B cell (primary cell): Measurements from ENCODE around the gene GPRASP1. TPM values are rescaled to one million over a fixed set of nuclear protein-coding genes. Genes with fewer than 3 reads are reported as not detected.
A peak's percentile ranks its signal among the peaks of the same experiment; 100 is the strongest.

Experiments
- ATAC-seq: fragments of 200-7000 bp; cut with Tn5 transposase; one replicate; pipeline ENCODE4 v1.10.0; 2021; ENCODE audit warnings: low read depth, mild to moderate bottlenecking, moderate number of reproducible peaks, moderate library complexity
- CTCF ChIA-PET: fragments of 350-600 bp; sonication (Branson Sonifier 250); formaldehyde crosslinking; loops from one replicate; lab custom pipeline; 2021; ENCODE audit warnings: antibody characterized with exemption, inconsistent platforms; lab: Charles Lee
- POLR2A ChIA-PET: fragments of 350-600 bp; sonication (Branson Sonifier 250); formaldehyde crosslinking; loops from one replicate; lab custom pipeline; 2021; ENCODE audit warnings: antibody characterized with exemption; lab: Charles Lee
- DNase-seq: peaks from one replicate; pipeline ENCODE4 v3.0.0; 2013
- H2AFZ ChIP-seq: 2 replicates; pipeline ENCODE4 v1.6.1; 2012; ENCODE audit warnings: mild to moderate bottlenecking, low read depth, low read length; ENCODE audit not compliant: insufficient read depth, poor library complexity, severe bottlenecking
- H3K27ac ChIP-seq, 2 donors: 1 replicate in 1 of 2; 2 replicates in 1 of 2; pipeline ENCODE4 v1.5.1; 2012 to 2013; ENCODE audit warnings: low read length in 2 of 2, mild to moderate bottlenecking in 2 of 2, moderate library complexity in 1 of 2
- H3K27me3 ChIP-seq, 4 experiments: fragments of 200-600 bp in 1 of 4; sonication (generic) in 1 of 4; replicated peaks in 1 of 4; 1 replicate in 2 of 4; 2 replicates in 2 of 4; pipeline versions ENCODE4 v1.6.1 to v1.7.0; 2013 to 2016; ENCODE audit warnings: low read length in 3 of 4, mild to moderate bottlenecking in 2 of 4, mixed read lengths in 1 of 4, moderate library complexity in 1 of 4; ENCODE audit not compliant: insufficient read depth in 4 of 4, control insufficient read depth in 3 of 4; ENCODE audit errors: control extremely low read depth in 1 of 4
- H3K36me3 ChIP-seq, 2 experiments: replicated peaks in 1 of 2; 1 replicate in 1 of 2; 2 replicates in 1 of 2; pipeline versions ENCODE4 v1.6.1 to v1.7.1; 2013; ENCODE audit warnings: low read length in 1 of 2; ENCODE audit not compliant: insufficient read depth in 2 of 2, control insufficient read depth in 1 of 2; ENCODE audit errors: control extremely low read depth in 1 of 2, extremely low read depth in 1 of 2
- H3K4me1 ChIP-seq, 2 donors: fragments of 200-600 bp in 1 of 2; sonication (generic) in 1 of 2; 1 replicate in 1 of 2; 2 replicates in 1 of 2; pipeline versions ENCODE4 v1.5.1 to v1.6.1; 2013 to 2017; ENCODE audit warnings: low read length in 2 of 2; ENCODE audit not compliant: control insufficient read depth in 2 of 2, insufficient read depth in 2 of 2
- H3K4me2 ChIP-seq: replicated peaks from 2 replicates; pipeline ENCODE3; 2012; ENCODE audit warnings: mild to moderate bottlenecking, low read depth, low read length; ENCODE audit not compliant: poor library complexity, severe bottlenecking
- H3K4me3 ChIP-seq, 5 experiments: fragments of 200-600 bp in 1 of 5; sonication (generic) in 1 of 5; 1 replicate in 3 of 5; 2 replicates in 2 of 5; pipeline versions ENCODE4 v1.5.1 to v1.7.0; 2011 to 2016; ENCODE audit warnings: low read length in 4 of 5, mild to moderate bottlenecking in 4 of 5, low read depth in 2 of 5, control low read depth in 1 of 5, moderate library complexity in 1 of 5; ENCODE audit not compliant: insufficient read depth in 1 of 5; ENCODE audit errors: control extremely low read depth in 1 of 5, extremely low read depth in 1 of 5
- H3K79me2 ChIP-seq: fragments of 200-600 bp; sonication (generic); one replicate; pipeline ENCODE4 v1.6.0; 2016; ENCODE audit warnings: low read length; ENCODE audit not compliant: control insufficient read depth, insufficient read depth
- H3K9ac ChIP-seq: fragments of 200-600 bp; sonication (generic); 2 replicates; pipeline ENCODE4 v1.6.1; 2017; ENCODE audit warnings: mild to moderate bottlenecking, low read length, moderate library complexity
- H3K9me3 ChIP-seq, 3 donors: one replicate each; pipeline versions ENCODE4 v1.6.1 to v1.7.1; 2013; ENCODE audit warnings: low read length in 2 of 3; ENCODE audit not compliant: control insufficient read depth in 2 of 3, insufficient read depth in 1 of 3; ENCODE audit errors: control extremely low read depth in 1 of 3
- H4K20me1 ChIP-seq: 2 replicates; pipeline ENCODE4 v1.6.0; 2012; ENCODE audit warnings: mild to moderate bottlenecking, low read length; ENCODE audit not compliant: insufficient read depth, control insufficient read depth, poor library complexity, severe bottlenecking
- H3K27ac Mint-ChIP-seq: one replicate; pipeline ENCODE4 v1.8.0; 2021; ENCODE audit warnings: mixed read lengths
- H3K27me3 Mint-ChIP-seq: one replicate; pipeline ENCODE4 v1.8.0; 2021; ENCODE audit warnings: mixed read lengths
- H3K4me1 Mint-ChIP-seq: one replicate; pipeline ENCODE4 v1.8.0; 2021; ENCODE audit warnings: mixed read lengths
- H3K4me3 Mint-ChIP-seq: one replicate; pipeline ENCODE4 v1.8.0; 2021; ENCODE audit warnings: mixed read lengths
- H3K9me3 Mint-ChIP-seq: one replicate; pipeline ENCODE4 v1.8.0; 2022; ENCODE audit warnings: mixed read lengths; ENCODE audit not compliant: insufficient read depth
- EZH2 ChIP-seq: IDR thresholded peaks from 2 replicates; pipeline ENCODE4 v1.6.1; 2012; ENCODE audit warnings: borderline replicate concordance, low read depth, mild to moderate bottlenecking, moderate library complexity, low read length; ENCODE audit not compliant: insufficient read depth, poor library complexity, severe bottlenecking
- WGBS: methylation state at CpG from one replicate; pipeline ENCODE4 v1.1.5; 2013; ENCODE audit warnings: missing lambda C conversion rate; ENCODE audit not compliant: insufficient coverage; 5-methylcytosine and 5-hydroxymethylcytosine counted together
- intact Hi-C: fragments of 100-400 bp; cut with micrococcal nuclease; formaldehyde crosslinking; loops from one replicate; pipeline ENCODE4 v1.10.0; 2022
- polyA plus RNA-seq: library from polyadenylated mRNA; depleted of rRNA; stranded (reverse); fragments of >200 nt; gene quantifications from 2 replicates; pipeline ENCODE4 v1.2.3, GENCODE V29; 2012
- total RNA-seq, 2 donors: library from RNA; stranded (reverse); fragments of 120-200 nt in 1 of 2; gene quantifications; 1 replicate in 1 of 2; 2 replicates in 1 of 2; pipeline versions ENCODE4 v1.2.3 to v1.2.4, GENCODE V29; 2013 to 2022
- TF ChIP-seq, protein P1 (sequence below): fragments of 200-600 bp; IDR thresholded peaks from one replicate; pipeline ENCODE4 v1.8.0; 2022; ENCODE audit warnings: antibody characterized with exemption, mild to moderate bottlenecking

Gene GPRASP1
- total and polyA plus RNA-seq, 2 donors (not counting 1 experiment from before 2014, with no cell fraction given): 6.3 to 22.3 TPM

GRCh38 chrX:102637561-102637960 lies 13.7 kb upstream of the GPRASP1 start:
- no CpG with 5 or more reads among the region's 1 CpG for WGBS
- Histone ChIP-seq H4K20me1 (no peaks in the 10 kb centered on the region), H3K9me3 (no peaks in the 10 kb centered on the region), H3K9ac (no peak overlapping the region), H3K4me2 (no peak overlapping the region), H3K36me3 (no peaks in the 10 kb centered on the region), H3K4me3 (no peak overlapping the region), H3K27me3 (no peaks in the 10 kb centered on the region), H2AFZ (no peak overlapping the region), H3K27ac (no peak overlapping the region), H3K4me1 (no peaks in the 10 kb centered on the region), H3K79me2 (no peaks in the 10 kb centered on the region)
- ChIA-PET POLR2A (no interaction called here), CTCF (no interaction called here)
- no peak for ATAC-seq
- peaks cover 2% of the 10 kb centered on the region for H3K9me3 Mint-ChIP-seq
- no peak for DNase-seq
- no peaks in the 10 kb centered on the region for H3K4me1 Mint-ChIP-seq
- intact Hi-C loops: no loop called here
- no peak overlapping the region for H3K27ac Mint-ChIP-seq
- H3K27me3 Mint-ChIP-seq: no peaks in the 10 kb centered on the region
- H3K4me3 Mint-ChIP-seq: no peak overlapping the region
- no peak for TF ChIP-seq EZH2
- TF ChIP-seq, protein P1, sequence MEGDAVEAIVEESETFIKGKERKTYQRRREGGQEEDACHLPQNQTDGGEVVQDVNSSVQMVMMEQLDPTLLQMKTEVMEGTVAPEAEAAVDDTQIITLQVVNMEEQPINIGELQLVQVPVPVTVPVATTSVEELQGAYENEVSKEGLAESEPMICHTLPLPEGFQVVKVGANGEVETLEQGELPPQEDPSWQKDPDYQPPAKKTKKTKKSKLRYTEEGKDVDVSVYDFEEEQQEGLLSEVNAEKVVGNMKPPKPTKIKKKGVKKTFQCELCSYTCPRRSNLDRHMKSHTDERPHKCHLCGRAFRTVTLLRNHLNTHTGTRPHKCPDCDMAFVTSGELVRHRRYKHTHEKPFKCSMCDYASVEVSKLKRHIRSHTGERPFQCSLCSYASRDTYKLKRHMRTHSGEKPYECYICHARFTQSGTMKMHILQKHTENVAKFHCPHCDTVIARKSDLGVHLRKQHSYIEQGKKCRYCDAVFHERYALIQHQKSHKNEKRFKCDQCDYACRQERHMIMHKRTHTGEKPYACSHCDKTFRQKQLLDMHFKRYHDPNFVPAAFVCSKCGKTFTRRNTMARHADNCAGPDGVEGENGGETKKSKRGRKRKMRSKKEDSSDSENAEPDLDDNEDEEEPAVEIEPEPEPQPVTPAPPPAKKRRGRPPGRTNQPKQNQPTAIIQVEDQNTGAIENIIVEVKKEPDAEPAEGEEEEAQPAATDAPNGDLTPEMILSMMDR: no peak

DNA sequence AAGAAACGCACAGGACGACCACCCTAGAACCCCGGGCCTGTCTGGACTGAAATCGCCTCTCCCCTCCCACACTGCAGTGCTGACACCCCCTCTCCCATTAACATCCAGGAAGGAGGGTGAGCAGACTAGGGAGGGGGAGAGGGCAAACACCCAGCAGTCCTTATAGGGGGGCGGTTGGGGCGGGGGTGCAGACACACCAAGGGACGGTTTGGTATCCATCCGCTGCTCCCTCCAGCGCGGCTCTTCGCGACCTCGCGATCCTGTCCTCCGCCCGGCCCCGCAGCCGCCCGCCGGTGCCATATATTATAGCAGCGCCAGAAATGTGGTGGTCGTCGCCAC lies 411 bp upstream of the GPRASP1 start:
- no peaks in the 10 kb centered on the region for H3K79me2 ChIP-seq
- POLR2A ChIA-PET: interaction anchor here (0.6 kb wide), 1 partner anchor 9 kb away, joined by 4 read pairs; no protein-coding TSS in a partner anchor
- peak overlapping the region; percentile 83 for H3K4me2 ChIP-seq
- no peak for TF ChIP-seq EZH2
- TF ChIP-seq, protein P1: no peak
- no peaks in the 10 kb centered on the region for H3K9me3 ChIP-seq
- Mint-ChIP-seq H3K4me3 (peak overlapping the region; percentile 99), H3K27me3 (no peaks in the 10 kb centered on the region), H3K9me3 (no peaks in the 10 kb centered on the region), H3K27ac (peak overlapping the region; percentile 94), H3K4me1 (peaks cover 16% of the 10 kb centered on the region)
- CTCF ChIA-PET: no interaction called here
- peak overlapping the region; percentile 76 for H3K9ac ChIP-seq
- ATAC-seq (peak; percentile 31), DNase-seq (no peak)
- no peaks in the 10 kb centered on the region for H3K36me3 ChIP-seq
- peak overlapping the region in 4 of 5 experiments; percentile 60 to 71 (median 66) for H3K4me3 ChIP-seq
- no peaks in the 10 kb centered on the region for H3K4me1 ChIP-seq
- peak overlapping the region; percentile 79 for H2AFZ ChIP-seq
- no peaks in the 10 kb centered on the region for H3K27me3 ChIP-seq
- intact Hi-C loops: loop anchor here (1.0 to 10.0 kb wide), 4 partner anchors 8 to 1244 kb away; partner anchors contain the start of genes ARMCX5, GLA, HNRNPH2 and ZMAT1
- H4K20me1 ChIP-seq: no peaks in the 10 kb centered on the region
- peak overlapping the region in 1 of 2 donors; percentile 51 for H3K27ac ChIP-seq
- 9% methylated on average over 17 of the region's 23 CpGs for WGBS
